Cerebellar cortex (tissue), 1 donor: ENCODE results near the gene TRAM2.

Source experiments
- DNase-seq: peaks from one replicate; pipeline ENCODE4 v3.0.0-alpha.2; 2015; ENCODE audit warnings: low spot score

Gene TRAM2

GRCh38 chr6:52546192-52546591, 30.7 kb downstream of the TRAM2 start:
- DNase-seq = no peak

- no peak for DNase-seq
Observed at GRCh38 chr6:52545406-52546119, 31.3 kb downstream of the TRAM2 start.

DNA sequence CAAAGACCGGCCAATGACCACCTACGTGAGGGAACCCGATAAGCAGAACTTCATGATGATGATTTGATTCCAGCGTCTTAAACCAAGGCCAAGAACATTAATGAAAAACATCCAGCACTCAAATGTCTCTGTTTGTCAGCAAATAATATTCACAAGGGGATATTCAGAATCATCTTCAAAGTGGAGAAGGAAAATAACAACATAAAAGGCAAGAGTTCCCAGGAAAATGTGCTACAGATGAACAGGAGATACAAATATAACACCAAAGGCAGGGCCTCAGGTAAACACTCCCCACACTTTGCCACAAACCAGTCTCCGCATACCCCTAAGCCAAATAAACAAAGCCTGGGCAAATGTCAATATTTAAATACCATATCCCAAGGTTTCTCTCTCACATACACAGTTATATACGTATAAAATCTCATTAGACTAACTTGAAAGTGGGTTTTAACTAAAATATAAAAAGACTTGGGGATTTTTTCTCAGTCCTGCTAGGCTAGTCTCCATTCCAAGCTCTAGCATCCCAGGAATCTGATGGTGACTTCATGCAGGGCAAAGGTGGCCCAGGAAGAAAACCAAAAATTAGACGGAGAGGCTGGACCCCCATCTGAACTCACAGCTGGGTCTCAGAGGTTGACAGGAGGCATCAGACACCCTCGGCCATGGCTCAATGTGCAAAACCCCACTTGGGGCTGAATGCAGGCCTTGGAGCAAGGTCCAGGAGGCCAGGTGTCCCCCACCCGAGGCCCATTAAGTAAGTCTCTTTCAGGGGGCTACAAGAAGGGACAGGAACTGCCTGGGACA, 32.1 kb downstream of the TRAM2 start:
- no peak for DNase-seq

GRCh38 chr6:52543729-52544601, 32.9 kb downstream of the TRAM2 start:
- no peak for DNase-seq

DNA sequence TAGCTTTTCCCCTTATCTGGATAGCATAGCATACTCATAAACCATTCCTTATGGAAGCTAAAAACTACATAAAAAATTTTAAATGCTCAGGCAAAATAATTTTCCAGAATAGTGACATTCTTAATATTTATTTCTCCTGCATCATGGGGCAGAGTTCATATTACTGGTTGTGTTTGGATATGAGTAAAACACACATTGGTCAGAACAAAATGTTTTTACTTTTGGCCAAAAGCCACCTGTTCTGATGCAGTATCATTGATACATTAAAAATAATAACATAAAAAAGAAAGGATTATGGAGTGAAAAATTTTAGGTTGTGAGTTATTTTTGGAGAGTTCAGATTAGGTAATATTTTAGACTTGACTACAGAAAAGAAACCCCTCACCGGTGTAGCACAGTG, 33.6 kb downstream of the TRAM2 start:
- no peak for DNase-seq

GRCh38 chr6:52541135-52541534, 35.7 kb downstream of the TRAM2 start:
- no peak for DNase-seq

GRCh38 chr6:52540286-52540902, 36.5 kb downstream of the TRAM2 start:
- DNase-seq = no peak

DNA sequence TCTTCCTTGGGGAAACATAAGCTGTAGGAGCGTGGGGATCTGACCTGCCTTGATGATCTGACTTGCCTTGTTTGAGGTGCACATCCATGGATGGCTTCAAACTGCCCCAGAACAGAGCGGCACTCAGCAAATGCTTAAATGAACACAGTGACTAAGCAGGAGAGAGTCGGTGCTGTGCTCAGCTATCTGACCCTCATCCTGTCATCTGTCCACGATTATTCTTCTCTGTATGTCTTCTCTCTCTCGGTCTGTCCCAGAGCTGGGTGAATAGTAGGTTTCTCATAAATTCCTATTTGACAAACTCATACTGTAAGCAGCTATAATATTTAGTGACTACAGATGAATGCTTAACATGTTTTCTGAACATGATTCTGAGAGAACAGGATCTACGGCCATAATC, 37.3 kb downstream of the TRAM2 start:
- no peak for DNase-seq

DNA sequence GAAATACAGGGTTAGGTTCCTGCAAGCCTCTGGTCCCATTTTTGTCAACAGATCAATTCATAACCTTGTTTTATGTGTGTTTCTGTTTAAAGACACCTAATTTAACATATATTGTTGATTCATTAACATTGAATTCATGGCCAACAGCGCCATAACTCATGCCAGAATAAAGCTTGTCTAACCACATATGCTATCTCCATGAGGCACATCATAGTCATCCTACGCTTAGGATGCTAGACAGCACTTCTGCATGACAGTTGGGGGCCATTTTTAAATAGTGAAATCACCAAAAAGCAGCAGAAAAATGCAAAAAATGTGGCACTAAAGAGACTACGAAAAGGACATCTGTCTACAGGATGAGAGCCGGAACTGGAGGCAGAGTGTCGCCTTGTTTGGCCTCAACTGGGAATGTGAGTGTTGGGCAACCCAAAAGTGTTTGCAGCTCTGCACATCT, 37.9 kb downstream of the TRAM2 start:
- no peak for DNase-seq

GRCh38 chr6:52538252-52538900, 38.5 kb downstream of the TRAM2 start:
- no peak for DNase-seq

GRCh38 chr6:52537001-52537753, 39.7 kb downstream of the TRAM2 start:
- DNase-seq = no peak

DNA sequence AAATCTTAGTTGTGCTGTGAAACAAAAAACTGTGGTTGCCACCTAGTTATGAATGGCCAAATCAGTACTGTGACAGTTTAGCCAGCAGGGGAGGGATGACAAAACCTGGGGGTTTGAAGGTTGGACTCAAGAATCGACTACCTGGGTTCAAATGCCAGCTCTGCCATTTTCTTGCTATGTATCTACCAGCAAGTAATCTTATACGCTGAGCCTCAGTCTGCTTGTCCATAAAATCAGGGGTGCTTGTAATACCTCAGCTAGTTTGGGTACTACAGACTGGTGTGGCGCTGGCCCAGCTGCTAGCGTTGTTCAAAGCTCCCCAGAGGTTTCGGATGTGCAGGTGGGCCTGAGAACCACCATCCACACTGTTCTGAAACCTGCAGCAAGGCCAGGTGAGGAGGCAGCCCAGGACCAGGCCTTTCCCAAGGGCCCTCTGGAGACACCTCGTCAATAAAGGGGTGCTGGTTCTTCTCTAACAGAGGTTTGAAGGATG, 40.4 kb downstream of the TRAM2 start:
- DNase-seq = no peak

GRCh38 chr6:52535711-52536423, 41.0 kb downstream of the TRAM2 start:
- no peak for DNase-seq

DNA sequence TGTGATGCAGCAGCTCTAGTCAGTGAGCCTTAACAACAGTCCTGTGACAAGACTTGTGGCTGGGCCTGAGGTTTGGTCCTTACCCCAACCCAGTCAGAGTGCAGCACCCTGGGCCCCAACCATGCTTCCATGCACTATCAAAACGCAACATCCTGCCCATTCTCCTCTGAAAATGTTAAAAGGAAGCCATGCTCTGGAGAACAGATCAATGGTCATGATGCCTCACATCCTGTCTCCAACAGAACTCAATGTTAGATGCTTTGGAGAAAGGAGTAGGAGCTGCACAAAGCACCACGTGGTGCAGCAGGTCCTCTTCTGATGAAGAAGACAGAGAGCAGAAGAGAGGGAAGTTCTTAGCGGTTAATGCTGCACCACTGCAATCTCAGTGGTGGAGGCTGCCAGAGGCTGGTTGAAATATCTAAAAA, 41.9 kb downstream of the TRAM2 start:
- no peak for DNase-seq

DNA sequence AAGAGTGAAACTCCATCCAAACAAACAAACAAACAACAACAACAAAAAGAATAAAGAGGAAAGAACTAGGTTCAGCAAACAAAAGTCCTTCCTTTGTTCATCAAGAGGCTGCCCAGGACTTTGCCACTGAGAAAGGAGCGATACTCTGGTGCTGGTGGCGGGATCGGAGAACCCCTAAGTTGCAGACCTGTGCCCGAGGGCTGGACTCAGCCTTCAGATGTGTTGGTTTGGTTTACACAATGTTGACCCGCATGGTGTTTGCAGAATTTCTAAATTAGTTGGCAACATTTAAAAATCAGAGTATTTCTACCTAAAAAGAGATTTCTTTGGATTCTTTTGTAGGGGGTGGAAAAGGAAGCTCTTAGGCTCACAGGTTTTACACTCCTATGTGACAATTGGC, 42.5 kb downstream of the TRAM2 start:
- DNase-seq = no peak

DNA sequence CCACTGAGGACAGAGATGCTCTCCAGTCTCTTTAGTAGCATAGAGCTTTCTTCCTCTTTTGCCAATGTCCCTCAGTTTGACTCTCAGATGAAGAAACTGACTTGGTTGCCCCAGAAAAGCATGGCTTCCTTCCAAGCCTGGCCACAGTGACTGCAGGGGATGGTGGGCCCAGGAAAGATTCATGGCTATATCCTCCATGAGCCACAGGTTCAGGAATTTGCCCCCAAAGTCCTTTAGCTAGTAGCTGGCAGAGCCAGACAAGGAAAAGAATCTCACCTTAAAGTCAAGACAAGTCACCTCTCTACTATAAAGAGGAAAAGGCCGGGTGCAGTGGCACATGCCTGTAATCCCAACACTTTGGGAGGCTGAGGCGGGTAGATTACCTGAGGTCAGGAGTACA, 43.4 kb downstream of the TRAM2 start:
- no peak for DNase-seq

- no peak for DNase-seq
Observed at GRCh38 chr6:52532457-52532856, 44.4 kb downstream of the TRAM2 start.

- DNase-seq = no peak
Observed at GRCh38 chr6:52531834-52532233, 45.0 kb downstream of the TRAM2 start.

DNA sequence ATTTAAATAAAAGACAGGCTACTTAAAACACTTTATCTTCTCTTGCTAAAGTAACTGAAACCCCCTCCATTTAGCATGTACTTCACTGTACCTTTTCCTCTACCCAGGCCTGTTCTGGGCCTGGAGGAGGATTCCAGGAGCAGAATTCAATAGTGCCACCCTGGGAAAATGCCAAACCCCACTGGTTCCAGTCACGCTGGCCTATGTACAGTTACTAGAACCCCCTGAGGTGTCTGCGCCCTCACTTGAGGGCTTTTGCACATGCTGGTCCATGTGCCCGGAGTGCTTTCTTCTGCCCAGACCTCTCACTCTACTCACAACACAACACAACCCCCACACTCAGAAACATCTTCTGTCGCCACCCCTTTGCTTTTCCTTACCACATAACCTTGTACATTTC, 45.5 kb downstream of the TRAM2 start:
- no peak for DNase-seq

DNA sequence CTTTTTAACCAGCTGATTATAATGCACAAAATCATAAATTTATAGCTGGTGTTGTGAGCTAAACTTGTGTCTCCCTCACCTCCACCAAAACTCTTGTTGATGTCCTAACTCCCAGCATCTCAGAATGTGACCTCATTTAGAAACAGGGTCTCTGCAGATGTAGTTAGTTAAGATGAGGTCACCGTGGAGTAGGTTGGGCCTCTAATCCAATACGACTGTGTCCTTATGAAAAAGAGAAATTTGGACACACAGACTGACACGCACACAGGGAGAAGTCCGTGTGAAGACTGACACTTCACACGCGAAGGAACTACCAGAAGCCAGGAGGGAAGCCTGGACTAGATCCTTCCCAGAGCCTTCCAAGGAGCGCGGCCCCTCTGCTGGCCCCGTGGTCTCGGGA, 46.5 kb downstream of the TRAM2 start:
- DNase-seq = no peak
